Measurements from ENCODE around the gene MAP4K5.

The MAP4K5 gene

DNA sequence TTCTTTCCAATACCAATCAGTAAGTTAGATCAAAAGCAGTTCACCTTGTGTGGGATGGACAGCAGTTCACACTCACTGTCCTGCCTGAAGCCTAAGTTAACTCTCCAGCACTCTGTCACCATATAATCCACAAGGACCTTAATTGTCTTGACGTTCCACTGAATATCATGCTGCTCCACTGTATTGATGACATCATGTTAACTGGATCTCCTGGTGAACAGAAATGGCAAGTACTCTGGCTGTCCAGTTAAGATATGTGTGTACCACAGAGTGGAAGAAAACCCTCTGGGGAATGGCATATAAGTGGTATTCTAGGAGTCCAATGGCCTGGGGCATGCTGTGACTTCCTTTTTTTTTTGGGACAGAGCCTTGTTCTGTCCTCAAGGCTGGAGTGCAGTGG, 151.9 kb downstream of the MAP4K5 start:
- H3K36me3 ChIP-seq (replicated peaks): no peaks in the 10 kb centered on the region
- H3K27me3 ChIP-seq (ENCODE audit: low read depth): no peaks in the 10 kb centered on the region
- in situ Hi-C loops (cut with MboI; ENCODE audit: low sequenced_read_pairs): no loop called here
- no peak overlapping the region for H3K4me3 ChIP-seq
- no peak for DNase-seq (ENCODE audit: low spot score in 2 of 2)
- no peaks in the 10 kb centered on the region for H3K4me1 ChIP-seq
- H3K9me3 ChIP-seq: no peaks in the 10 kb centered on the region

GRCh38 chr14:50379563-50379962, 152.8 kb downstream of the MAP4K5 start:
- Histone ChIP-seq H3K4me3 (no peak overlapping the region), H3K9me3 (no peaks in the 10 kb centered on the region), H3K36me3 (replicated peaks) (no peaks in the 10 kb centered on the region), H3K27me3 (ENCODE audit: low read depth) (no peaks in the 10 kb centered on the region), H3K4me1 (no peaks in the 10 kb centered on the region)
- no peak for DNase-seq (ENCODE audit: low spot score in 2 of 2)
- in situ Hi-C loops (cut with MboI; ENCODE audit: low sequenced_read_pairs): no loop called here

GRCh38 chr14:50377550-50378085, 154.8 kb downstream of the MAP4K5 start:
- no peaks in the 10 kb centered on the region for H3K36me3 ChIP-seq (replicated peaks)
- no peak overlapping the region for H3K4me3 ChIP-seq
- H3K9me3 ChIP-seq: no peaks in the 10 kb centered on the region
- no peaks in the 10 kb centered on the region for H3K4me1 ChIP-seq
- H3K27me3 ChIP-seq (ENCODE audit: low read depth): no peaks in the 10 kb centered on the region
- in situ Hi-C loops (cut with MboI; ENCODE audit: low sequenced_read_pairs): no loop called here
- DNase-seq (ENCODE audit: low spot score in 2 of 2): no peak

GRCh38 chr14:50375760-50376159, 156.6 kb downstream of the MAP4K5 start:
- in situ Hi-C loops (cut with MboI; ENCODE audit: low sequenced_read_pairs): no loop called here
- no peaks in the 10 kb centered on the region for H3K27me3 ChIP-seq (ENCODE audit: low read depth)
- no peaks in the 10 kb centered on the region for H3K36me3 ChIP-seq (replicated peaks)
- H3K9me3 ChIP-seq: no peaks in the 10 kb centered on the region
- no peaks in the 10 kb centered on the region for H3K4me1 ChIP-seq
- DNase-seq (ENCODE audit: low spot score in 2 of 2): no peak
- no peak overlapping the region for H3K4me3 ChIP-seq

- Histone ChIP-seq H3K36me3 (replicated peaks) (no peaks in the 10 kb centered on the region), H3K9me3 (no peaks in the 10 kb centered on the region), H3K4me3 (no peak overlapping the region), H3K4me1 (no peaks in the 10 kb centered on the region), H3K27me3 (ENCODE audit: low read depth) (no peaks in the 10 kb centered on the region)
- no peak for DNase-seq (ENCODE audit: low spot score in 2 of 2)
- in situ Hi-C loops (cut with MboI; ENCODE audit: low sequenced_read_pairs): no loop called here
Measured at GRCh38 chr14:50373959-50374358, 158.4 kb downstream of the MAP4K5 start.

DNA sequence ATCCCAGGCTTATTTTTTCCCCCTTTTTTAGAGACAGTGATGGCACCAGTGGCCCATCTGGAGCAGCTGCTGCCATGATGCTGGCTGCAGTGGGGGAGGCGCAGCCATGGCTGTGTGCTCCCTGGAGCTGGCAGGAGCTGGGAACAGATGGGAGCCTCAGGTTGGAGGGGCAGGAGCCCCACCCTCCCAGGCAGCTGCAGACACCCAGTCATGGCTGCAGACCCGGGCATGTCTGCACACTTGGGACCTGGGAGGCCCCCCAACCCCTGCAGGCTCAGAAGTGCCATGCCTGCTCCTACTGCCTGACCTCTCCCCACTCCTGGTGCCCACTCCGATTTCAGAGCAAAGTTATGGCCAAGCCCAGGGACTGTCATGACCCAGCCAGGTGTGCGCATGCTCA, 160.8 kb downstream of the MAP4K5 start:
- Histone ChIP-seq H3K27me3 (ENCODE audit: low read depth) (no peaks in the 10 kb centered on the region), H3K4me3 (no peak overlapping the region), H3K36me3 (replicated peaks) (no peaks in the 10 kb centered on the region), H3K9me3 (no peaks in the 10 kb centered on the region), H3K4me1 (no peaks in the 10 kb centered on the region)
- no peak for DNase-seq (ENCODE audit: low spot score in 2 of 2)
- in situ Hi-C loops (cut with MboI; ENCODE audit: low sequenced_read_pairs): no loop called here

All from HAP-1 (cell line).